ENCODE measurements around the gene SNPH. TPM values are rescaled to one million over a fixed set of nuclear protein-coding genes. Genes with fewer than 3 reads are reported as not detected.

The SNPH gene
- total and polyA plus RNA-seq, 4 donors = 0.04 to 0.50 (median 0.21) TPM

DNA sequence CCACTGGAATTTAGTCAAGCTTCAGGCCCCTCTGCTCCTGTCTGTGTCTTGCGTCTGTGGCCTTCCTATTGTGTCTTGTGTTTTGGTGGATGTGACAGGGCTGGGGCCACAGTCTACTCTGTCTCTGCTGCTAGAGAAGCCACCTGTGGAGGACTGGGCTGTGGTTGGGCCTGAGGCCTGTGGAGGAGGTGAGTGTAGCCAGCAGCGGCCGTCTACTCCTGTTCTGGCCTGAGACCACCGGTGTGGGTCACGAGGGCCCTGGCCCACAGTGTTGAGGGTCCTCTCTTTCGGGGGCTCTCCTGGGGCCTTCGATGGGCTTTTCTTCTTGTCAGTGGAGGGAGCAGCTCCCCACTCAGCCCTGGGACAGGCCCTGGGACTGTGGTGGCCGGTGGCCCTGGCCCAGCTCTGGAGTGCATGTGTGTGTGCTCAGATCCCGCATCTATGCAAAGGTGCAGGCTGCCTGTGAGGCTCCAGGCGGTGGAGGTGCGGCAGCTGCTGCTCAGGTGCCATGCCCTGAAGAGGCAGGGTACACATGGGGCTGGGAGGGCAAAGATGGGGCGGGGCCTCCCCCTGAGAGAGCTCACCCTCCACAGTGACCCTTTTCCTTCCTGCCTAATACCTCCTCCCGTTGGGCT lies 42.1 kb downstream of the SNPH start:
- Histone ChIP-seq H3K36me3 (ENCODE audit: control insufficient read depth in 4 of 4, insufficient read depth in 3 of 4, low read depth in 1 of 4, low read length in 3 of 4) (peaks cover 0 to 3% (median 0%) of the 10 kb centered on the region in 4 donors), H3K4me3 (ENCODE audit: low read depth in 1 of 3, low read length in 3 of 3) (no peak overlapping the region), H3K27ac (ENCODE audit: low read depth in 1 of 2, low read length in 2 of 2) (no peak overlapping the region), H3K9ac (ENCODE audit: low read depth in 1 of 2, low read length in 2 of 2) (no peak overlapping the region), H3K4me1 (ENCODE audit: control insufficient read depth in 4 of 4, insufficient read depth in 4 of 4, low read length in 3 of 4) (peaks cover 0 to under 1% (median 0%) of the 10 kb centered on the region in 4 donors), H3K27me3 (ENCODE audit: control insufficient read depth in 4 of 4, insufficient read depth in 4 of 4, low read length in 3 of 4) (no peaks in the 10 kb centered on the region), H3K9me3 (ENCODE audit: control insufficient read depth in 4 of 4, low read length in 3 of 4) (no peaks in the 10 kb centered on the region)
- no peak for DNase-seq (ENCODE audit: low spot score)
- WGBS = 95% methylated on average over 13 of the region's 13 CpGs
- TF ChIP-seq JUND (IDR thresholded peaks at IDR 0.05) (no peak), RXRA (IDR thresholded peaks at IDR 0.05) (no peak), NR2F2 (IDR thresholded peaks at IDR 0.05) (no peak), TAF1 (conservative IDR thresholded peaks at IDR 0.05) (no peak), GABPA (IDR thresholded peaks at IDR 0.05 in 1 of 2, conservative IDR thresholded peaks at IDR 0.05 in 1 of 2) (no peak), FOXA1 (IDR thresholded peaks at IDR 0.05) (no peak), FOXA2 (IDR thresholded peaks at IDR 0.05) (no peak), SP1 (IDR thresholded peaks at IDR 0.05) (no peak), HNF4G (IDR thresholded peaks at IDR 0.05) (no peak), CTCF (IDR thresholded peaks at IDR 0.05; ENCODE audit: low read depth, low read length, missing input control) (no peak), REST (IDR thresholded peaks at IDR 0.05) (no peak), HNF4A (conservative IDR thresholded peaks at IDR 0.05) (no peak), RAD21 (IDR thresholded peaks at IDR 0.05) (no peak), ZBTB33 (IDR thresholded peaks at IDR 0.05) (no peak)

DNA sequence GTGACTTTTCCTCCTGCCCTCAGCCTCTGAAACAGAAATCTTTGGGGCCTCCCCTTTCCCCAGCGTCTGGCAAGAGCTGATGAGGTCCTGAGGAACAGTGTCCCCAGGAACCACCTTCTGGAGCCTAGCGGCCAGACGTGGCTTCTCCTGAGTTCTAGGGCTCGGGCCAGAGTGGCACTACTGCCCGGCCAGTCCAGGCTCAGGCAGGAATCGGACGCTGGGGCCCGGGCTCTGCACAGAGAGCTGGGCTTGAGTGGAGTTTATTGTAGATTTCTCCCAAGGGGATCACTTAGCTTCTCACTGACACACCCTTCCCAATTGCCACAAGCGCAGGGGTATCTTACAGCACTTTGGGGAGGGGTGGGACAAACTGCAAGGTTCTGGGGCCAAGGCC lies 42.6 kb downstream of the SNPH start:
- DNase-seq (ENCODE audit: low spot score) = no peak
- peaks cover 0 to 5% (median 2%) of the 10 kb centered on the region in 4 donors for H3K4me1 ChIP-seq (ENCODE audit: control insufficient read depth in 4 of 4, insufficient read depth in 4 of 4, low read length in 3 of 4)
- no peak overlapping the region for H3K4me3 ChIP-seq (ENCODE audit: low read depth in 1 of 3, low read length in 3 of 3)
- TF ChIP-seq FOXA2 (IDR thresholded peaks at IDR 0.05) (no peak), HNF4A (conservative IDR thresholded peaks at IDR 0.05) (no peak), RXRA (IDR thresholded peaks at IDR 0.05) (no peak), SP1 (IDR thresholded peaks at IDR 0.05) (no peak), EGR1 (IDR thresholded peaks at IDR 0.05; ENCODE audit: low read depth in 2 of 2) (no peak), REST (IDR thresholded peaks at IDR 0.05) (no peak), HNF4G (IDR thresholded peaks at IDR 0.05) (no peak), TAF1 (conservative IDR thresholded peaks at IDR 0.05) (no peak), YY1 (IDR thresholded peaks at IDR 0.05) (no peak), GABPA (IDR thresholded peaks at IDR 0.05 in 1 of 2, conservative IDR thresholded peaks at IDR 0.05 in 1 of 2) (no peak), FOXA1 (IDR thresholded peaks at IDR 0.05) (no peak)
- TF ChIP-seq, protein P1, sequence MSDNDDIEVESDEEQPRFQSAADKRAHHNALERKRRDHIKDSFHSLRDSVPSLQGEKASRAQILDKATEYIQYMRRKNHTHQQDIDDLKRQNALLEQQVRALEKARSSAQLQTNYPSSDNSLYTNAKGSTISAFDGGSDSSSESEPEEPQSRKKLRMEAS (IDR thresholded peaks at IDR 0.05) = no peak
- H3K9me3 ChIP-seq (ENCODE audit: control insufficient read depth in 4 of 4, low read length in 3 of 4) = no peaks in the 10 kb centered on the region
- H3K27ac ChIP-seq (ENCODE audit: low read depth in 1 of 2, low read length in 2 of 2) = no peak overlapping the region
- no peaks in the 10 kb centered on the region for H3K27me3 ChIP-seq (ENCODE audit: control insufficient read depth in 4 of 4, insufficient read depth in 4 of 4, low read length in 3 of 4)
- H3K36me3 ChIP-seq (ENCODE audit: control insufficient read depth in 4 of 4, insufficient read depth in 3 of 4, low read depth in 1 of 4, low read length in 3 of 4) = peaks cover 0 to 3% (median 0%) of the 10 kb centered on the region in 4 donors
- WGBS = 96% methylated on average over 9 of the region's 9 CpGs
- no peak overlapping the region for H3K9ac ChIP-seq (ENCODE audit: low read depth in 1 of 2, low read length in 2 of 2)

All from liver (tissue), 9 donors.